Measurements from ENCODE around the gene FBN1.
A peak's percentile ranks its signal among the peaks of the same experiment; 100 is the strongest.

Gene FBN1

DNA sequence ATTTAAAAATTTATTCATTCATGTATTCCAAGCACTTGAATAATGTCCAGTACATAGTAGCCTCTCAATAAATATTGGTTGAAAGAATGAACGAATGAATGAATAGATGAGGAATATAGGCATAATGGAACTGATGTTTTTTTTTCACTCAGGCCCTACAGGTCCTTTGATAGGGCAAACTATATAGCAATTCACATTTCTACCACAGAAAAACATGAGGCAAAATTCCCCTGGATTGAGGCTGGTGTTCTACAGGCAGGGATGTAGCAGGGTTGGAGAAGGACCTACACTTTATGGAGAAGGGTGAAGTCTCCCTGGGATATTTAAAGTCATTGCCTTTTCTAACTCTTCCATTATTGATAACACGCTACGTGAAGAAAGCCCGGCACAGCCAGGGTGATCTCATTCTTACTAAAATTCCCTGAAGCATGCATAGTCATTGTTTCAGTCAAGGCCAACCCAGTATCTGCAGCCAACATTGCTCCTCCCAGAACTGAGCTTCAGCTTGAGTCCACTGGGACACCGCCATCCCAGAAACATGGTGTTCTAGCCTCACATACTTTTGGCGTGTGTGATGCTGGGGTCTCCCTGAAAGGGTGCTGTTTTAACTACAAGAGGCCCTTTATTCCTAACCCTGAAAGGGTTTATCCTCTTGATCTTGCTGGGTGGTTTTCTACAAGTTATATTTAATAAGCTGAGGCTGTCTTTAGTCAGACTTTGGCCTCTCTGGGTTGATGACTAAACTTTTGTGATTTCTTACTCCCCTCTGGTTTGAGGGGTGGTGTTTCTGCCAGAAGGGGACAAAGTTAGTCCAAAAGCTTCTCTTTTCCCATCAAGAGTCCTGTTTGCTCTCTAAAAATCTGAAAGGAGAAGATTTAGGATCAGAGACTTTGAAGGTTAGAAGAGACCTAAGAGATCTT, 25.9 kb upstream of the FBN1 start:
- peak overlapping the region; percentile 50 to 78 for H3K27ac ChIP-seq
- no peak overlapping the region for H3K4me3 ChIP-seq
- no peak for DNase-seq (ENCODE audit: low spot score)
- TF ChIP-seq, protein P1, sequence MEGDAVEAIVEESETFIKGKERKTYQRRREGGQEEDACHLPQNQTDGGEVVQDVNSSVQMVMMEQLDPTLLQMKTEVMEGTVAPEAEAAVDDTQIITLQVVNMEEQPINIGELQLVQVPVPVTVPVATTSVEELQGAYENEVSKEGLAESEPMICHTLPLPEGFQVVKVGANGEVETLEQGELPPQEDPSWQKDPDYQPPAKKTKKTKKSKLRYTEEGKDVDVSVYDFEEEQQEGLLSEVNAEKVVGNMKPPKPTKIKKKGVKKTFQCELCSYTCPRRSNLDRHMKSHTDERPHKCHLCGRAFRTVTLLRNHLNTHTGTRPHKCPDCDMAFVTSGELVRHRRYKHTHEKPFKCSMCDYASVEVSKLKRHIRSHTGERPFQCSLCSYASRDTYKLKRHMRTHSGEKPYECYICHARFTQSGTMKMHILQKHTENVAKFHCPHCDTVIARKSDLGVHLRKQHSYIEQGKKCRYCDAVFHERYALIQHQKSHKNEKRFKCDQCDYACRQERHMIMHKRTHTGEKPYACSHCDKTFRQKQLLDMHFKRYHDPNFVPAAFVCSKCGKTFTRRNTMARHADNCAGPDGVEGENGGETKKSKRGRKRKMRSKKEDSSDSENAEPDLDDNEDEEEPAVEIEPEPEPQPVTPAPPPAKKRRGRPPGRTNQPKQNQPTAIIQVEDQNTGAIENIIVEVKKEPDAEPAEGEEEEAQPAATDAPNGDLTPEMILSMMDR (IDR thresholded peaks at IDR 0.05), result no peak

DNA sequence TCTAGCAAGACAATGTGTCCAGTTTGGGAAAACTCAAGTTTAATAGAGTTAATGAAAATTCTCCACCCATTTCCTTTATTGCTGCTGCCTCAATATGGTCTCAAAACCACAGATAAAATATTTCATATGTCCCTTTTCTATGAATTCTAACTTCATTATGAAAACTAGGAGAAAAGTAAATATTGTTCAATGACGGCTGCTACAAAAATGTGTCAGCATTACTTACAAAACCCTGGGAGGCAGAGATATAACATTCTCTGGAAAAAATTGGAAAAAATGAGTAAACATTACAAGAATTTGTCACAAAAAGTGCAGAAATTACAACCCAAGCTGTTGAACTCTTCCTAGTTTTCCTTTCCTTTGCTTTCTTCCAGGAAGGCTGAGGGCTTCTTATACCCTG, 22.2 kb upstream of the FBN1 start:
- TF ChIP-seq, protein P1 (IDR thresholded peaks at IDR 0.05), result no peak
- H3K27ac ChIP-seq, result no peak overlapping the region
- DNase-seq (ENCODE audit: low spot score), result no peak
- H3K4me3 ChIP-seq, result no peak overlapping the region

DNA sequence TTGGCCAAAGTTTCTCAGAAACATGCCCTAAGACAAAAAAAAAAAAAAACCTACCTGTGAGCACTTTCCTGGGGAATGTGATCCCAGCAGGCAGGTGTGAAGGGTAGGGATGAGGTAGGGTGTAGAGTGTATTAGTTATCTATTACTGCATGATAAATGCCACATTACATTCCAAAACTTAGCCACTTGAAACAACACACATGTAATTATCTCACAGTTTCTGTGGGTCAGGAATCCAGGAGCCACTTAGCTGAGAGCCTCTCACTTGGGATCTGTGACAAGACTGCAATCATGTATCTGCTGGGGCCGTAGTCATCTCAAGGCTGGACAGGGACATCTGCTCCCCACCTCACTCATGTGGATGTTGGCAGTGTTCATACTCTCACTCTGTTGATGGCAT, 18.9 kb upstream of the FBN1 start:
- TF ChIP-seq, protein P1 (IDR thresholded peaks at IDR 0.05), result no peak
- Histone ChIP-seq H3K4me3 (no peak overlapping the region), H3K27ac (no peak overlapping the region)
- DNase-seq (ENCODE audit: low spot score), result no peak

DNA sequence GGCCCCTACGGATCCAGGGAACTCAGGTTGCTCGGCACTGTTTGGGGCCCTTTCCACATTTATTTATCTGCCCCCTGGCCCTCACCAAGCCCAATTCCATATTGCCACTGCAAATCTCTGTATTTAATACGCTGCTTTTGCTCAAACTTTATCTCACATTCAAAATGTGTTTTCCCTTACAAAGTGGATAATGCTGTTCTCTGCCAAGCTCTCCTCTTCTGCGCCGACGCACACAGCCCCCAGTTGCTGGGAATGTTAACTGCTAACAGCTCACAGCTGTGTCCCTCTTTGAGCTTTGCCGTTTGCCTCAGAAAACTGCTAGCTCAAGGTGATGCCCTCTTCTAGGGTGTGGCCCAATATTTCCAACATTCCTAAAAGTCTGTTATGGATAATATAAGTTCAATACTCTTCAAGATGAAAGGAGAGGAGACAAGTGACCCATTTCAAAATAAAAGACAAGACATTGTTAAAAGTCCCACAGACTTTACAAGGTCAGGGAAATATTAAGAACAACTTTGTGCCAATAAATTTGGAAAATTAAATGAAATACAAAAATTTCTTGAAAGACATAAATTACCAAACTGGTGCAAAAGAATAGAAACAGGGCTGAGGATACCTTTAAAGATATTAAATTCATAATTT, 12.6 kb upstream of the FBN1 start:
- TF ChIP-seq, protein P1 (IDR thresholded peaks at IDR 0.05), result no peak
- Histone ChIP-seq H3K4me3 (no peak overlapping the region), H3K27ac (no peak overlapping the region)
- DNase-seq (ENCODE audit: low spot score), result no peak

DNA sequence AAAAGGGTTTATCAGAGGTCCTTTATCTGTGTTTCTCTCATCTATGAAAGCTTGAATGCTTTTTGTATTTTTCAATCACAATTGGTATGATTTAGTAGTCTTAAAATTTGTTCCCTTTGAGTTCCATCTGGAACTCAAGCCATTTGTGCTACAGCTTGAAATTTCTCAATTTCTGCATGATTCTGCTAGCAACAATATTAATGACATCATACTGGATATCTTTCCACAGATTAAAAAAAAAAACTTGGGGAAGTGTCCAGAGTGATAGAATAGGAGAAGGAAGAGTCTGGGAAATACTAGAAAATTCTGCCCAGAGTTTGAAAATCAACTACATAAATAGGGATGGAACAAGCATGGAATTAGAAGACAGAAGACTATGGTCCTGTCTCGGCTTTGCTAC, 9.3 kb upstream of the FBN1 start:
- H3K27ac ChIP-seq, result peak overlapping the region in 1 of 2 donors; percentile 62
- DNase-seq (ENCODE audit: low spot score), result no peak
- TF ChIP-seq, protein P1 (IDR thresholded peaks at IDR 0.05), result no peak
- no peak overlapping the region for H3K4me3 ChIP-seq

DNA sequence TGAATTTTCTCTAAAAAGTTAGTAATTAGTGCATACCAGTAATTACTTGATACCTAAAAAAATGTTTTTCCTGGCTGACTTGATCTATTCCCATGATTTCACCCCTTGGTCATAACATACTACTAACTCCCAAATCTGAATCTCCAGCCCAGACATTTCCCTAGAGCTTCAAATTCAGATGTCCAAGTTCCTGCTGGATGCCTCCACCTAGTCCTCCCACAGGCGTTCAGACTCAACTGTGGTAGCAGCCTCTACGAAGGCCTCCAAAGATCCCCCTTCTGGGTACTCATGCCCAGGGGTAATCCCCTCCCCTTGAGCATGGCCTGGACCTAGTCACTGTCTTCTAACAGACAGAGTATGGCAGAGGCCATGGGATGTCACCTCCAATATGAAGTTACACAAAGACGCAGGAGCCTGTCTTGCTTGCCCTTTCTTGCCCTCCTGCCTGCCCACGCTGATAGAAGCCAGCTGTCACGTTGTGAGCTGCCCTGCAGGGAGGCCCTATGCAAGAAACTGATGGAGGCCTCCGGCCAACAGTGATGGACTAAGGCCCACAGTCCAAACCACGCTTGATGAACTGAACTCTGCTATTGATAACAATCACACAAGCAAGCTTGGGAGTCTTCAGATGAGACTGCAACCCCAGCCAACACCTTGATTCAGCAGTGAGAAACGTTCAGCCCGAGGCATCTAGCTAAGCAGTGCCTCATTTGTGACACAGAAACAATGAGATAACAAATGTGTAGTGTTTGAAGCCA, 8.6 kb upstream of the FBN1 start:
- no peak for DNase-seq (ENCODE audit: low spot score)
- TF ChIP-seq, protein P1 (IDR thresholded peaks at IDR 0.05), result no peak
- H3K4me3 ChIP-seq, result no peak overlapping the region
- H3K27ac ChIP-seq, result peak overlapping the region in 1 of 2 donors; percentile 62
